Tibial artery (tissue), 4 donors: ENCODE data around the gene SAE1.

Experiments used
- DNase-seq, 2 donors: peaks; one replicate each; pipeline ENCODE4 v3.0.0-alpha.2; 2019
- H3K27ac ChIP-seq, 2 donors: fragments of 200-600 bp; sonication (generic) in 1 of 2; 1 replicate in 1 of 2; 2 replicates in 1 of 2; pipeline ENCODE4 v1.5.1; 2018 to 2019; ENCODE audit warnings: mild to moderate bottlenecking in 1 of 2
- H3K27me3 ChIP-seq, 2 donors: fragments of 200-600 bp; sonication (generic) in 1 of 2; one replicate each; pipeline versions ENCODE4 v1.5.1 to v1.6.0; 2016 to 2019
- H3K36me3 ChIP-seq, 3 donors: fragments of 200-600 bp; sonication (generic) in 2 of 3; one replicate each; pipeline ENCODE4 v1.5.1; 2016 to 2019; ENCODE audit warnings: mild to moderate bottlenecking in 2 of 3
- H3K4me1 ChIP-seq, 4 donors: fragments of 200-600 bp; sonication (generic) in 2 of 4; 1 replicate in 3 of 4; 2 replicates in 1 of 4; pipeline ENCODE4 v1.5.1; 2016 to 2019
- H3K4me3 ChIP-seq, 2 donors: fragments of 200-600 bp; sonication (generic) in 1 of 2; 1 replicate in 1 of 2; 2 replicates in 1 of 2; pipeline ENCODE4 v1.5.1; 2018 to 2019; ENCODE audit warnings: mild to moderate bottlenecking in 2 of 2
- H3K9me3 ChIP-seq, 3 donors: fragments of 200-600 bp; sonication (generic) in 1 of 3; one replicate each; pipeline ENCODE4 v1.5.1; 2016 to 2019
- CTCF ChIP-seq, 2 experiments: fragments of 200-600 bp in 1 of 2; fragments of 450-650 bp in 1 of 2; IDR thresholded peaks; one replicate each; pipeline ENCODE4 v1.5.1; 2017 to 2019; ENCODE audit warnings: antibody characterized with exemption in 2 of 2, mild to moderate bottlenecking in 1 of 2, moderate library complexity in 1 of 2
- intact Hi-C: fragments of 100-400 bp; cut with DNase I; formaldehyde crosslinking; loops from one replicate; pipeline ENCODE4 v1.15.0; 2023; ENCODE audit warnings: low total_unique reads

SAE1 gene

GRCh38 chr19:47209319-47210179, 78.9 kb downstream of the SAE1 start:
- Histone ChIP-seq H3K4me1 (peaks cover 0 to 6% (median 1%) of the 10 kb centered on the region in 4 donors), H3K36me3 (peaks cover 8 to 57% (median 39%) of the 10 kb centered on the region in 3 donors), H3K4me3 (no peak overlapping the region), H3K27ac (peak overlapping the region; percentile 51 to 52), H3K27me3 (no peaks in the 10 kb centered on the region), H3K9me3 (no peaks in the 10 kb centered on the region)
- DNase-seq: no peak
- intact Hi-C loops: loop anchor here (5.0 kb wide), 2 partner anchors 38 to 62 kb away; no protein-coding TSS in a partner anchor
- TF ChIP-seq CTCF (IDR thresholded peaks at IDR 0.05): no peak

DNA sequence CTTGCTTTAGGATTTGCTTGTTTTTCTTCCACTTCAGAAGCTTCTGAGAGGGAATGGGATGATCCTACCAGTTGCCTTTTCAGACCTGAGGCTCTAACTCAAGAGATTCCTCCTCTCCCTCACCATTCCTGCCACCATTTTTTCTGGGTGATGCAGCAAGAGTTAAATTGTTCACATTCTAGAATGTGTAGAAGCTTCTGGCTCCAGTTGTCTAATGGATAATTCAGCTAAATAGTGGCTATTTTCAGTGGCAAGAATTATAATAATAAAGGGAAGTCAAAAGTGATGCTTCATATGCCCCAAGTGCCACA, 79.5 kb downstream of the SAE1 start:
- Histone ChIP-seq H3K4me1 (peaks cover 0 to 6% (median 1%) of the 10 kb centered on the region in 4 donors), H3K27ac (peak overlapping the region; percentile 51 to 52), H3K36me3 (peaks cover 8 to 51% (median 34%) of the 10 kb centered on the region in 3 donors), H3K4me3 (no peak overlapping the region), H3K9me3 (no peaks in the 10 kb centered on the region), H3K27me3 (no peaks in the 10 kb centered on the region)
- intact Hi-C loops: loop anchor here (5.0 kb wide), 1 partner anchor 37 kb away; no protein-coding TSS in a partner anchor
- no peak for TF ChIP-seq CTCF (IDR thresholded peaks at IDR 0.05)
- no peak for DNase-seq

- peaks cover 0 to 6% (median 1%) of the 10 kb centered on the region in 4 donors for H3K4me1 ChIP-seq
- DNase-seq: peak; percentile 85 to 92
- no peak overlapping the region for H3K4me3 ChIP-seq
- H3K27me3 ChIP-seq: no peaks in the 10 kb centered on the region
- H3K9me3 ChIP-seq: no peaks in the 10 kb centered on the region
- peaks cover 8 to 44% (median 31%) of the 10 kb centered on the region in 3 donors for H3K36me3 ChIP-seq
- peak overlapping the region; percentile 51 to 52 for H3K27ac ChIP-seq
- intact Hi-C loops: loop anchor here (5.0 kb wide), 1 partner anchor 36 kb away; no protein-coding TSS in a partner anchor
- peak; percentile 79 to 93 for TF ChIP-seq CTCF (IDR thresholded peaks at IDR 0.05)
Observed at GRCh38 chr19:47210689-47211316, 80.2 kb downstream of the SAE1 start.

DNA sequence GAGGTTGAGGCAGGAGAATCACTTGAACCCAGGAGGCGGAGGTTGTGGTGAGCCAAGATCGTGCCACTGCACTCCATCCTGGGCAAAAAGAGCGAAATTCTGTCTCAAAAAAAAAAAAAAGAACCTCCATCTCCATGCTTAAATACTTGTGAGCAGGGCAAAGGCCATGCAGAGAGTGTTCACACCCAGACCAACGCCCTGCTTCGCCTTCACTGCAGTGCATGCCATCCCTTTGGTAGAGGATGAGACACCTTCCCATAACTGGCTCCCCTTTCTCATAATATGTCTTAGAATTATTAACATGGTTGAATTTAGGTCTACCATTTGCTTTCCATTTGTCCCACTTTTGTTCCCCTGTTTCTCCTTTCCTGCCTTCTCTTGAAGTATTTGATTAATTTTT, 84.9 kb downstream of the SAE1 start:
- no peak overlapping the region for H3K27ac ChIP-seq
- H3K36me3 ChIP-seq: peaks cover 6 to 9% (median 8%) of the 10 kb centered on the region in 3 donors
- intact Hi-C loops: no loop called here
- H3K9me3 ChIP-seq: no peaks in the 10 kb centered on the region
- H3K4me3 ChIP-seq: no peak overlapping the region
- no peaks in the 10 kb centered on the region for H3K27me3 ChIP-seq
- no peak for DNase-seq
- H3K4me1 ChIP-seq: peaks cover 0 to 3% (median 1%) of the 10 kb centered on the region in 4 donors
- TF ChIP-seq CTCF (IDR thresholded peaks at IDR 0.05): no peak

- intact Hi-C loops: no loop called here
- H3K4me3 ChIP-seq: no peak overlapping the region
- H3K36me3 ChIP-seq: peaks cover 24 to 43% (median 38%) of the 10 kb centered on the region in 3 donors
- no peak for TF ChIP-seq CTCF (IDR thresholded peaks at IDR 0.05)
- peaks cover 0 to 8% (median 2%) of the 10 kb centered on the region in 4 donors for H3K4me1 ChIP-seq
- no peaks in the 10 kb centered on the region for H3K9me3 ChIP-seq
- no peaks in the 10 kb centered on the region for H3K27me3 ChIP-seq
- H3K27ac ChIP-seq: no peak overlapping the region
- no peak for DNase-seq
Observed at GRCh38 chr19:47221080-47221841, 90.6 kb downstream of the SAE1 start.
